SH-SY5Y (cell line): Measurements from ENCODE around the gene HMGCLL1.

Experiments
- GATA2 ChIP-seq: IDR thresholded peaks from 2 replicates; pipeline ENCODE4 v1.6.1; 2011; ENCODE audit warnings: mild to moderate bottlenecking, low read depth, low read length
- GATA3 ChIP-seq: IDR thresholded peaks from 2 replicates; pipeline ENCODE4 v1.6.1; 2011; ENCODE audit warnings: low read depth, mild to moderate bottlenecking, low read length, moderate library complexity

GRCh38 chr6:55490871-55491270 is 88.1 kb downstream of the HMGCLL1 start:
- TF ChIP-seq GATA2 (no peak), GATA3 (no peak)
